IMR-90 (cell line): ENCODE results near the gene TRA2B. TPM values are rescaled to one million over a fixed set of nuclear protein-coding genes. Genes with fewer than 3 reads are reported as not detected.

Experiments used
- ATAC-seq: fragments of 200-7000 bp; cut with Tn5 transposase; 2 replicates; pipeline ENCODE4 v1.9.1; 2020; ENCODE audit warnings: low read depth, mild to moderate bottlenecking, moderate library complexity
- BruUV-seq: library from RNA; stranded (reverse); fragments of 400-500 nt; replicated peaks from 2 replicates; lab custom pipeline; 2021; lab: Mats Ljungman, UMichigan
- CTCF ChIA-PET: fragments of 300-600 bp; formaldehyde crosslinking; extraction: SDS; loops from one replicate; lab custom pipeline; 2021; ENCODE audit warnings: antibody characterized with exemption; lab: Yijun Ruan, JAX
- POLR2A ChIA-PET: fragments of 300-600 bp; sonication (Branson Sonifier 250); formaldehyde crosslinking; loops from one replicate; lab custom pipeline; 2022; ENCODE audit warnings: antibody characterized with exemption; ENCODE audit not compliant: unreplicated experiment; lab: Charles Lee
- DNase-seq: peaks from one replicate; pipeline ENCODE4 v3.0.0; 2013
- H2AFZ ChIP-seq: replicated peaks from 2 replicates; pipeline ENCODE3; 2013; ENCODE audit warnings: low read length, mild to moderate bottlenecking; ENCODE audit not compliant: poor library complexity
- H2AK5ac ChIP-seq: 2 replicates; pipeline ENCODE4 v1.6.1; 2013; ENCODE audit warnings: low read depth, low read length, inconsistent platforms
- H2AK9ac ChIP-seq: replicated peaks from 2 replicates; pipeline ENCODE3; 2013; ENCODE audit warnings: mild to moderate bottlenecking, low read depth, low read length, moderate library complexity; ENCODE audit not compliant: poor library complexity
- H2BK120ac ChIP-seq: 2 replicates; pipeline ENCODE4 v1.6.1; 2013; ENCODE audit warnings: low read depth, low read length, inconsistent platforms
- H2BK15ac ChIP-seq: 3 replicates; pipeline ENCODE4 v1.6.1; 2013; ENCODE audit warnings: low read depth, low read length, inconsistent platforms
- H2BK20ac ChIP-seq: 2 replicates; pipeline ENCODE4 v1.6.1; 2013; ENCODE audit warnings: low read depth, mild to moderate bottlenecking, inconsistent platforms, low read length, moderate library complexity
- H2BK5ac ChIP-seq: 2 replicates; pipeline ENCODE4 v1.6.1; 2013; ENCODE audit warnings: mild to moderate bottlenecking, low read depth, low read length, inconsistent platforms; ENCODE audit not compliant: poor library complexity, severe bottlenecking
- H3K14ac ChIP-seq: replicated peaks from 2 replicates; pipeline ENCODE4 v1.6.1; 2013; ENCODE audit warnings: low read depth, low read length, inconsistent platforms
- H3K18ac ChIP-seq: 2 replicates; pipeline ENCODE4 v1.6.1; 2013; ENCODE audit warnings: low read depth, low read length, control low read depth
- H3K23ac ChIP-seq: 2 replicates; pipeline ENCODE4 v1.6.1; 2013; ENCODE audit warnings: low read depth, low read length, inconsistent platforms
- H3K27ac ChIP-seq: 2 replicates; pipeline ENCODE4 v1.5.1; 2013; ENCODE audit warnings: mild to moderate bottlenecking, control low read depth, low read length; ENCODE audit not compliant: insufficient read depth
- H3K27me3 ChIP-seq: 2 replicates; pipeline ENCODE4 v1.6.1; 2013; ENCODE audit warnings: low read length; ENCODE audit not compliant: control insufficient read depth, insufficient read depth
- H3K36me3 ChIP-seq: 2 replicates; pipeline ENCODE4 v1.6.1; 2013; ENCODE audit warnings: low read length, mixed read lengths; ENCODE audit not compliant: control insufficient read depth, insufficient read depth
- H3K4ac ChIP-seq: 2 replicates; pipeline ENCODE4 v1.6.1; 2013; ENCODE audit warnings: low read depth, low read length, inconsistent platforms
- H3K4me1 ChIP-seq: 2 replicates; pipeline ENCODE4 v1.6.1; 2013; ENCODE audit warnings: low read length, mixed read lengths; ENCODE audit not compliant: control insufficient read depth, insufficient read depth
- H3K4me2 ChIP-seq: 2 replicates; pipeline ENCODE4 v1.6.1; 2013; ENCODE audit warnings: low read depth, mild to moderate bottlenecking, control low read depth, low read length, moderate library complexity
- H3K4me3 ChIP-seq: 2 replicates; pipeline ENCODE4 v1.5.1; 2013; ENCODE audit warnings: low read depth, mild to moderate bottlenecking, control low read depth, low read length, moderate library complexity; ENCODE audit not compliant: insufficient read depth
- H3K56ac ChIP-seq: 2 replicates; pipeline ENCODE4 v1.6.1; 2013; ENCODE audit warnings: low read length, inconsistent platforms; ENCODE audit not compliant: insufficient read depth; ENCODE audit errors: extremely low read depth
- H3K79me1 ChIP-seq, 2 experiments: 2 replicates each; pipeline ENCODE4 v1.6.1; 2013; ENCODE audit warnings: low read length in 2 of 2, inconsistent platforms in 1 of 2, low read depth in 1 of 2
- H3K9ac ChIP-seq: 2 replicates; pipeline ENCODE4 v1.6.1; 2013; ENCODE audit warnings: low read depth, low read length, control low read depth
- H3K9me1 ChIP-seq: 2 replicates; pipeline ENCODE4 v1.6.1; 2013; ENCODE audit warnings: low read length, inconsistent platforms; ENCODE audit not compliant: insufficient read depth
- H3K9me3 ChIP-seq: 2 replicates; pipeline ENCODE4 v1.6.1; 2013; ENCODE audit warnings: low read length; ENCODE audit not compliant: control insufficient read depth, insufficient read depth
- H4K20me1 ChIP-seq: 2 replicates; pipeline ENCODE4 v1.6.1; 2013; ENCODE audit warnings: low read length, inconsistent platforms; ENCODE audit not compliant: insufficient read depth
- H4K5ac ChIP-seq: 2 replicates; pipeline ENCODE4 v1.6.1; 2013; ENCODE audit warnings: mild to moderate bottlenecking, low read depth, low read length, control low read depth
- H4K8ac ChIP-seq, 2 experiments: 2 replicates each; pipeline ENCODE4 v1.6.1; 2013; ENCODE audit warnings: low read depth in 2 of 2, low read length in 2 of 2, control low read depth in 1 of 2, inconsistent platforms in 1 of 2
- H4K91ac ChIP-seq: 2 replicates; pipeline ENCODE4 v1.6.1; 2013; ENCODE audit warnings: low read depth, low read length, inconsistent platforms; ENCODE audit not compliant: insufficient read depth
- BHLHE40 ChIP-seq: fragments of 150-350 bp; IDR thresholded peaks from 2 replicates; pipeline ENCODE4 v1.6.1; 2016; ENCODE audit warnings: mild to moderate bottlenecking, low read depth, low read length
- CEBPB ChIP-seq: IDR thresholded peaks from 2 replicates; pipeline ENCODE4 v1.6.1; 2012; ENCODE audit warnings: low read depth, low read length, improper control_type of control experiment
- CHD1 ChIP-seq: IDR thresholded peaks from 2 replicates; pipeline ENCODE4 v1.6.1; 2012; ENCODE audit warnings: low read depth, low read length, improper control_type of control experiment
- FOS ChIP-seq: fragments of 150-350 bp; IDR thresholded peaks from 2 replicates; pipeline ENCODE4 v1.6.1; 2016; ENCODE audit warnings: low read depth, low read length
- MAFK ChIP-seq: IDR thresholded peaks from 2 replicates; pipeline ENCODE4 v1.6.1; 2012; ENCODE audit warnings: low read depth, low read length, improper control_type of control experiment
- MAZ ChIP-seq: IDR thresholded peaks from 2 replicates; pipeline ENCODE4 v1.6.1; 2012; ENCODE audit warnings: low read depth, mild to moderate bottlenecking, low read length, improper control_type of control experiment, moderate library complexity, borderline replicate concordance
- MXI1 ChIP-seq: IDR thresholded peaks from 2 replicates; pipeline ENCODE4 v1.6.1; 2012; ENCODE audit warnings: low read depth, mild to moderate bottlenecking, low read length, moderate library complexity, borderline replicate concordance
- NFE2L2 ChIP-seq: fragments of 150-350 bp; IDR thresholded peaks from 2 replicates; pipeline ENCODE4 v1.6.1; 2016; ENCODE audit warnings: low read depth, mild to moderate bottlenecking, low read length
- POLR2A ChIP-seq: IDR thresholded peaks from 2 replicates; pipeline ENCODE4 v1.6.1; 2012; ENCODE audit warnings: mild to moderate bottlenecking, low read depth, low read length
- RAD21 ChIP-seq: IDR thresholded peaks from 2 replicates; pipeline ENCODE4 v1.6.1; 2012; ENCODE audit warnings: low read length, improper control_type of control experiment
- RCOR1 ChIP-seq: IDR thresholded peaks from 2 replicates; pipeline ENCODE4 v1.6.1; 2012; ENCODE audit warnings: mild to moderate bottlenecking, low read length, improper control_type of control experiment; ENCODE audit not compliant: insufficient replicate concordance
- RFX5 ChIP-seq: IDR thresholded peaks from 2 replicates; pipeline ENCODE4 v1.8.0; 2012; ENCODE audit warnings: low read depth, mild to moderate bottlenecking, low read length, moderate library complexity
- SMC3 ChIP-seq: fragments of 150-350 bp; IDR thresholded peaks from 2 replicates; pipeline ENCODE4 v1.6.1; 2016; ENCODE audit warnings: low read depth, mild to moderate bottlenecking, antibody characterized with exemption, low read length, moderate library complexity
- WGBS, 2 experiments: methylation state at CpG; one replicate each; pipeline versions ENCODE4 v1.1.5 to v1.1.7; 2013; ENCODE audit warnings: missing lambda C conversion rate in 2 of 2; ENCODE audit not compliant: insufficient read length in 1 of 2; ENCODE audit errors: extremely low coverage in 2 of 2; 5-methylcytosine and 5-hydroxymethylcytosine counted together
- dilution Hi-C: fragments of 300-500 bp; cut with HindIII; formaldehyde crosslinking; loops from one replicate; pipeline ENCODE4 v1.14.3; 2018; ENCODE audit warnings: low sequenced_read_pairs; ENCODE audit not compliant: unreplicated experiment
- in situ Hi-C: fragments of 300-500 bp; cut with MboI; formaldehyde crosslinking; loops from 3 replicates; pipeline ENCODE4 v1.14.3; 2019; ENCODE audit warnings: low sequenced_read_pairs, inconsistent platforms, mixed read lengths
- intact Hi-C: fragments of 100-400 bp; cut with micrococcal nuclease; formaldehyde crosslinking; loops from 2 replicates; pipeline ENCODE4 v1.10.0; 2022
- polyA plus RNA-seq, 3 experiments: library from polyadenylated mRNA; depleted of rRNA; stranded (reverse); fragments of >200 nt; gene quantifications; 2 replicates each; pipeline ENCODE4 v1.2.3, GENCODE V29; 2012; ENCODE audit warnings: low replicate concordance in 1 of 3
- total RNA-seq: library from RNA; depleted of rRNA; stranded (reverse); fragments of >200 nt; gene quantifications from 2 replicates; pipeline ENCODE4 v1.2.3, GENCODE V29; 2012
- TF ChIP-seq, protein P1 (sequence below): fragments of 150-350 bp; IDR thresholded peaks from 2 replicates; pipeline ENCODE4 v1.6.1; 2016; ENCODE audit warnings: low read depth, mild to moderate bottlenecking, low read length, moderate library complexity, borderline replicate concordance
- TF ChIP-seq, protein P2 (sequence below): fragments of 150-350 bp; IDR thresholded peaks from 2 replicates; pipeline ENCODE4 v1.6.1; 2017; ENCODE audit warnings: mild to moderate bottlenecking, antibody characterized with exemption, low read length, low read depth
- TF ChIP-seq, protein P3 (sequence below): conservative IDR thresholded peaks from 2 replicates; pipeline ENCODE4 v1.5.1; 2012; ENCODE audit warnings: mild to moderate bottlenecking, low read depth, low read length, improper control_type of control experiment

The TRA2B gene
- total and polyA plus RNA-seq, 2 of the 4 experiments (the other 2 are of a cell fraction) = 127 to 208 TPM

DNA sequence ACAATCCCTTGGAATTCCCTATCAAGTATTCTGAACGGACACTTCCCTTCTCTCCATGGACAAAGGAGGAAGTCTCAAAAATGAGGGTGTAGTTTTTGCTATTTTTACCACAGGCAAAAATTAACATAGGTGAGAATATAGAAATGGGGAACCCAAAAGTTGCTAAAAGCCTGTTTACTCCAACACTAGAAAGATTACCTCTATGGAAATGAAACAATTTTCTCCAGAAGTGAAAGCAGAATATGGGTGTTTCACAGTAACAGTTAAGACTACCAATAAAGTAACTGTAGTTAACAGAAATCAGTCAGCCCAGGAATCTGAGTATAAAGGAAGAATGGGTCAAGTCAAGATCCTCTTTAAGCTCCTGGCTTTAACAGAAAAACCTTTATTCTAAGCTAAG is 9.3 kb downstream of the TRA2B start:
- BruUV-seq = no TSS peak
- H3K27ac ChIP-seq = no peak overlapping the region

More for the DNA sequence above, 9.3 kb downstream of the TRA2B start:
- dilution Hi-C loops = no loop called here
- Histone ChIP-seq H3K14ac (no peak overlapping the region), H3K9ac (peak overlapping the region; percentile 20; the same call in 1 of the 2 replicates), H3K36me3 (peaks cover 18% of the 10 kb centered on the region), H3K23ac (no peak overlapping the region; the same call in 1 of the 2 replicates), H3K4ac (no peak overlapping the region), H3K4me2 (peak overlapping the region; percentile 59; the same call in 1 of the 2 replicates), H2AFZ (no peak overlapping the region), H3K9me3 (no peaks in the 10 kb centered on the region), H3K4me3 (no peak overlapping the region), H4K20me1 (peaks cover 100% of the 10 kb centered on the region), H2BK15ac (no peak overlapping the region), H2AK5ac (no peak overlapping the region), H4K5ac (no peak overlapping the region), H3K79me1 (peaks cover 3 to 32% of the 10 kb centered on the region in 2 experiments; a peak in 2 of 4 replicates), H3K9me1 (peaks cover 11% of the 10 kb centered on the region), H2BK5ac (no peak overlapping the region), H2AK9ac (no peak overlapping the region), H4K8ac (no peak overlapping the region), H3K4me1 (peaks cover 29% of the 10 kb centered on the region), H2BK20ac (no peak overlapping the region), H3K18ac (no peak overlapping the region), H2BK120ac (no peak overlapping the region), H3K27me3 (no peaks in the 10 kb centered on the region), H3K56ac (no peak overlapping the region), H4K91ac (no peak overlapping the region)
- in situ Hi-C loops = loop anchor here (10.0 kb wide), 1 partner anchor 194 kb away; no protein-coding TSS in a partner anchor
- DNase-seq (no peak), ATAC-seq (no peak)
- POLR2A ChIA-PET = interaction anchor here (0.6 to 1.1 kb wide), 2 partner anchors 8 to 46 kb away, joined by 4 to 18 read pairs; no protein-coding TSS in a partner anchor
- no CpG with 5 or more reads among the region's 1 CpG for WGBS, 2 experiments
- CTCF ChIA-PET = interaction anchor here (0.6 to 2.0 kb wide), 3 partner anchors 15 to 269 kb away, joined by 3 to 9 read pairs (median 4); no protein-coding TSS in a partner anchor
- intact Hi-C loops = loop anchor here (2.0 to 5.0 kb wide), 2 partner anchors 194 to 251 kb away; no protein-coding TSS in a partner anchor
- TF ChIP-seq POLR2A (no peak), SMC3 (no peak), CHD1 (no peak), RCOR1 (no peak), MXI1 (no peak), MAZ (no peak), NFE2L2 (no peak), CEBPB (no peak), RFX5 (no peak), RAD21 (no peak), BHLHE40 (no peak), FOS (no peak), MAFK (no peak)
- TF ChIP-seq, protein P1, sequence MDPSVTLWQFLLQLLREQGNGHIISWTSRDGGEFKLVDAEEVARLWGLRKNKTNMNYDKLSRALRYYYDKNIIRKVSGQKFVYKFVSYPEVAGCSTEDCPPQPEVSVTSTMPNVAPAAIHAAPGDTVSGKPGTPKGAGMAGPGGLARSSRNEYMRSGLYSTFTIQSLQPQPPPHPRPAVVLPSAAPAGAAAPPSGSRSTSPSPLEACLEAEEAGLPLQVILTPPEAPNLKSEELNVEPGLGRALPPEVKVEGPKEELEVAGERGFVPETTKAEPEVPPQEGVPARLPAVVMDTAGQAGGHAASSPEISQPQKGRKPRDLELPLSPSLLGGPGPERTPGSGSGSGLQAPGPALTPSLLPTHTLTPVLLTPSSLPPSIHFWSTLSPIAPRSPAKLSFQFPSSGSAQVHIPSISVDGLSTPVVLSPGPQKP = no peak
- TF ChIP-seq, protein P2, sequence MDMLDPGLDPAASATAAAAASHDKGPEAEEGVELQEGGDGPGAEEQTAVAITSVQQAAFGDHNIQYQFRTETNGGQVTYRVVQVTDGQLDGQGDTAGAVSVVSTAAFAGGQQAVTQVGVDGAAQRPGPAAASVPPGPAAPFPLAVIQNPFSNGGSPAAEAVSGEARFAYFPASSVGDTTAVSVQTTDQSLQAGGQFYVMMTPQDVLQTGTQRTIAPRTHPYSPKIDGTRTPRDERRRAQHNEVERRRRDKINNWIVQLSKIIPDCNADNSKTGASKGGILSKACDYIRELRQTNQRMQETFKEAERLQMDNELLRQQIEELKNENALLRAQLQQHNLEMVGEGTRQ = no peak
- TF ChIP-seq, protein P3, sequence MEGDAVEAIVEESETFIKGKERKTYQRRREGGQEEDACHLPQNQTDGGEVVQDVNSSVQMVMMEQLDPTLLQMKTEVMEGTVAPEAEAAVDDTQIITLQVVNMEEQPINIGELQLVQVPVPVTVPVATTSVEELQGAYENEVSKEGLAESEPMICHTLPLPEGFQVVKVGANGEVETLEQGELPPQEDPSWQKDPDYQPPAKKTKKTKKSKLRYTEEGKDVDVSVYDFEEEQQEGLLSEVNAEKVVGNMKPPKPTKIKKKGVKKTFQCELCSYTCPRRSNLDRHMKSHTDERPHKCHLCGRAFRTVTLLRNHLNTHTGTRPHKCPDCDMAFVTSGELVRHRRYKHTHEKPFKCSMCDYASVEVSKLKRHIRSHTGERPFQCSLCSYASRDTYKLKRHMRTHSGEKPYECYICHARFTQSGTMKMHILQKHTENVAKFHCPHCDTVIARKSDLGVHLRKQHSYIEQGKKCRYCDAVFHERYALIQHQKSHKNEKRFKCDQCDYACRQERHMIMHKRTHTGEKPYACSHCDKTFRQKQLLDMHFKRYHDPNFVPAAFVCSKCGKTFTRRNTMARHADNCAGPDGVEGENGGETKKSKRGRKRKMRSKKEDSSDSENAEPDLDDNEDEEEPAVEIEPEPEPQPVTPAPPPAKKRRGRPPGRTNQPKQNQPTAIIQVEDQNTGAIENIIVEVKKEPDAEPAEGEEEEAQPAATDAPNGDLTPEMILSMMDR = no peak
